Measurements from ENCODE around the gene FAM111B.
"Not testable (repeated sequence)": the region's sequence is repeated elsewhere in the genome, so short reads cannot be mapped to it uniquely, and the experiment has no call there.

- TF ChIP-seq CTCF, POLR2A (IDR thresholded peaks at IDR 0.05): not testable (repeated sequence)
Measured at GRCh38 chr11:59097938-59098337, 9.1 kb upstream of the FAM111B start.

All from Peyer's patch (tissue), 4 donors.